ENCODE data around the gene IFIT1. TPM values are rescaled to one million over a fixed set of nuclear protein-coding genes. Genes with fewer than 3 reads are reported as not detected.

IFIT1 gene
- total RNA-seq (1.2 and 1.4 TPM in 2 replicates), polyA plus RNA-seq (0.50 and 0.63 TPM in 2 replicates), polyA minus RNA-seq (1.4 and 1.6 TPM in 2 replicates)
- 9.1 TPM for total RNA-seq (2013)

DNA sequence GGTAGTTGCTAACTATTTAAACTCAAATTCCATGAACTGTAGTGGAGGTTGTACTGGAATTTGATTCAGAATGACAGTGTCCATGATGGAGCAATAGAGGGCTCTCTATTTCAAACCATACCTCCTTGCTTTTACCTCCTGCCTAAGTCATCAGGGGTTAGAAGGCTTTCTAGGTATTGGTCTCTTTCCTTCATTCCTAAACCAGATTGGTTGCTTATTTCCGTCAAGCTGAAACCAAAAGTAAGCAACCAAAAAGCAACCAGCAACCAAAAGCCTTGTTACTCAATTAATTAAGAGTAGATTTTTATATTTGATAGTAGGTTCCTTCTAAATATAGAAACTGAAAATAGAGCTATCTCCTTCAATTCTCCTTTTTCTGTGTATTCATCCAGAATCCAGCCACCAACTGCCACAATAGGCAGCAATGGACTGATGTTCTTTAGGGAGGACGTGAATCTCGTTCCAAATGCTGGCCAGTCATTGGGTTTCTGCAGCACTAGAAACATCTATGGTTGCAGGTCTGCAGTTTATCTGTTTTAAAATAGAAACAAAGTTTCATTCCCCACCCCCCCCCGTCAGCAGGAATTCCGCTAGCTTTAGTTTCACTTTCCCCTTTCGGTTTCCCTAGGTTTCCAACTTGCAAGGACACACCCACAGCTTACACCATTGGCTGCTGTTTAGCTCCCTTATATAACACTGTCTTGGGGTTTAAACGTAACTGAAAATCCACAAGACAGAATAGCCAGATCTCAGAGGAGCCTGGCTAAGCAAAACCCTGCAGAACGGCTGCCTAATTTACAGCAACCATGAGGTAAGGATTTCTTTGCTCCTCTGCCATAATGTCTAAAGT lies at the start of gene IFIT1:
Gene IFIT1 (plus strand): TSS at position 717 of the 850 bp plus-strand sequence. CDS start 90 bp downstream, at position 807.
- Histone ChIP-seq H3K27ac (ENCODE audit: low read length in 2 of 2) (peak within 1 kb of the TSS; percentile 59 to 71), H4K20me1 (ENCODE audit: control insufficient read depth, insufficient read depth, low read length, poor library complexity, severe bottlenecking) (no peaks in the 10 kb centered on the region), H2AFZ (ENCODE audit: insufficient read depth, low read depth, low read length, poor library complexity, severe bottlenecking) (peak within 1 kb of the TSS; percentile 77), H3K9me3 (ENCODE audit: control extremely low read depth in 1 of 3, control insufficient read depth in 2 of 3, insufficient read depth in 1 of 3, low read length in 2 of 3) (no peaks in the 10 kb centered on the region), H3K4me2 (replicated peaks; ENCODE audit: low read depth, low read length, poor library complexity, severe bottlenecking) (peak within 1 kb of the TSS; percentile 81), H3K79me2 (ENCODE audit: control insufficient read depth, insufficient read depth, low read length) (peaks cover 29% of the 10 kb centered on the region), H3K4me1 (ENCODE audit: control insufficient read depth in 2 of 2, insufficient read depth in 2 of 2, low read length in 2 of 2) (peaks cover 19 to 20% of the 10 kb centered on the region in 2 donors), H3K9ac (ENCODE audit: low read length) (peak within 1 kb of the TSS; percentile 76), H3K27me3 (replicated peaks in 1 of 4; ENCODE audit: control extremely low read depth in 1 of 4, control insufficient read depth in 3 of 4, insufficient read depth in 4 of 4, low read length in 3 of 4) (no peaks in the 10 kb centered on the region), H3K36me3 (replicated peaks in 1 of 2; ENCODE audit: control extremely low read depth in 1 of 2, control insufficient read depth in 1 of 2, extremely low read depth in 1 of 2, insufficient read depth in 2 of 2, low read length in 1 of 2) (no peaks in the 10 kb centered on the region), H3K4me3 (ENCODE audit: control extremely low read depth in 1 of 5, extremely low read depth in 1 of 5, insufficient read depth in 1 of 5, low read depth in 2 of 5, low read length in 4 of 5) (peak within 1 kb of the TSS; percentile 59 to 94 (median 64))
- POLR2A ChIA-PET: interaction anchor here (0.6 to 0.7 kb wide), 2 partner anchors 22 to 461 kb away, joined by 3 to 4 read pairs; partner anchors contain the start of gene IFIT5
- TF ChIP-seq CTCF (IDR thresholded peaks at IDR 0.05) (no peak), EZH2 (IDR thresholded peaks at IDR 0.05; ENCODE audit: borderline replicate concordance, insufficient read depth, low read depth, low read length, poor library complexity, severe bottlenecking) (no peak)
- ATAC-seq (ENCODE audit: low read depth) (peak; percentile 87), DNase-seq (peak; percentile 78)
- CTCF ChIA-PET: interaction anchor here (0.6 to 2.2 kb wide), 9 partner anchors 20 to 1772 kb away, joined by 3 to 10 read pairs (median 5); partner anchors contain the start of genes IFIT2 and IFIT5
- H3K4me1 Mint-ChIP-seq: peaks cover 28% of the 10 kb centered on the region
- peak within 1 kb of the TSS; percentile 81 for H3K27ac Mint-ChIP-seq
- H3K9me3 Mint-ChIP-seq (ENCODE audit: insufficient read depth): no peaks in the 10 kb centered on the region
- intact Hi-C loops (cut with micrococcal nuclease): loop anchor here (1.0 to 2.0 kb wide), 3 partner anchors 22 to 89 kb away; partner anchors contain the start of genes IFIT2 and IFIT5
- WGBS (ENCODE audit: insufficient coverage): 0% methylated on average over 4 of the region's 8 CpGs
- no peaks in the 10 kb centered on the region for H3K27me3 Mint-ChIP-seq
- H3K4me3 Mint-ChIP-seq: peak within 1 kb of the TSS; percentile 93

Data from B cell (primary cell).